NCI-H2196 treated with DMSO at 0.1 percent for 48 hours (cell line): Measurements from ENCODE around the gene MROH2A.

Source experiments
- DNase-seq: peaks from one replicate; lab custom pipeline; 2025; ENCODE audit not compliant: unreplicated experiment; lab: John Stamatoyannopoulos, UW

The MROH2A gene

DNA sequence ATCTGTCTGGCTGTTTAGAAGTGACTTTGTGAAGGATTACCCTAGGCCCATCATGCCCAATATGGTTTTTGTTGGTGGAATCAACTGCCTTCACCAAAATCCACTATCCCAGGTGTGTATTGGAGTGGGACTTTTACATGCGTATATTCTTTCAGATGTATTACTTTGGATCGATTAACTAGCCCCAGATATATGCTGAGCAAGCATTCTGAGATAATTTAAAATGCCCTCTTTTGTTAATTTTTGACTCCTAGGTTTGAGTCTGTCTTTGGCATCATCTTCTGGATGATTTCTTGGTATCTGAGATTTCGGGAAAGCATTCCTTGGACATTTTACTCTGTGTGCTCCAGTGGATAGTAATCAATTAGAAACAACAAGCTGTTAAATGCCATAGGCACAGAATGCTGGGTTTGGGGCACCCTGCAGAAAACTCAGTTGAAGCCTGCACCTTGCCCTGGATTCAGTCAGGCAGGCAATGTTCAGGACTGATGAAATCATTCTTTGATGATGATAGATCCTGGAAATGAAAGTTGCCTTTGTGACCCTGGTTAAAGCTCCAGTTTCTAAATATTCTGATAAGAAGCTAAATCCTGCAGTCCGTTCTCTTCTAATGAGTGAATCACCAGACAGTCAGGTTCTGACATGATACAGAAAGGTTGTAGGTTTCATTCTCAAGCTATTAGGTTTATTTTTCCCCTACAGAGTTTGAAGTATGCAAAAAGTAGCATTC, 16.9 kb upstream of the MROH2A start:
- DNase-seq, result no peak

DNA sequence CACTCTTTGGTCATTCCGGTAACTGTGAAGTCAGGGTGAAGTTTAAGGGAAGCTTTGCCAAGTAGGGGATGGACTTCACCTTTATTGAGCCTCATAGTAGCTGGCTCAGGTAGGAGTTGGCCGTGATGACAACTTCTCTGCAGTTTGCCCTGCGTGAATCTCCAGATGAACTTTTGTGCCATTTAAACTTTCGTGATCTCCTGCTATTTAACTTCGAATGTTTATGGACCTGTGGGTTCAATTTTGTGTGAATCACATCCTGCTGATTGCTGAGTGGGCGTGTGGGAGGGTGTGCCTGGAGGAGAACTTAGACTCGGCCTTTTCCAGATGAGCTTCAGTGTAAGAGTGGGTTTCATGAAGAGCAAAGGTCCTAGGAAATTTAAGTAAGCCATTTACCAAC, 13.9 kb upstream of the MROH2A start:
- no peak for DNase-seq

DNA sequence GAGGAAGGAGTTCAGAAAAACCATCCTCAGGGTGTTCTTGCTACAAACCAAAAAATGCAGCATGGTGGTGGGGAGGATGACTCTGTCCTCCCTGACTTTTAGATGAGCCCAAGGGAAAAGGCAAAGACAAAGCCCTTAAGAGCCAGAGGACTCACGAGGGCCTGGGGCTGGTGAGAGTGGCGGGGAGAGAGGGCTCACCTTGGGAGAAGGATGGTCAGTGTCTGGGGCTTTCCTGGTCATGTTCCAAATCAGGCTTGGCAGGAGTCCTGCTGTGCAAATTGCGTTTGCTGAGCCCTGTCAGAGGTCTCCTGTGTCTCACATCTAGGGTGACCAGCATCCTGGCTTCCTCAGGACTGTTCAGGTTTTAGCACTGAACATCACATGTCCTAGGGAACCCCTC, 13.4 kb upstream of the MROH2A start:
- no peak for DNase-seq

DNA sequence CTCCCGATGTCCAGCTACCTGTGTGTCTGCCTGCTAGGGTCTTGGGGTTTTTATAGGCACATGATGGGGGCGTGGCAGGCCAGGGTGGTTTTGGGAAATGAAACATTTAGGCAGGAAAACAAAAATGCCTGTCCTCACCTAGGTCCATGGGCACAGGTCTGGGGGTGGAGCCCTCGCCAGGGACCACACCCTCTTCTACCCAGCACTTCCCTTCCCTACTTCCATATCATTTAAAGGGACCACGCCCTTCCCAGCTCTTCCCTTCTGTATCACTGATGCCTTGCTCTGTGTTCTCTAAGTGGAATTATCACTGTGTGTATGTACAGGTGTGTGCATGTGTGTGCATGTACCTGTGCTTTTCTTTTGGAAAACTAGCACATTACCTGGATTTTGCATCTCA, 11.7 kb upstream of the MROH2A start:
- no peak for DNase-seq

DNA sequence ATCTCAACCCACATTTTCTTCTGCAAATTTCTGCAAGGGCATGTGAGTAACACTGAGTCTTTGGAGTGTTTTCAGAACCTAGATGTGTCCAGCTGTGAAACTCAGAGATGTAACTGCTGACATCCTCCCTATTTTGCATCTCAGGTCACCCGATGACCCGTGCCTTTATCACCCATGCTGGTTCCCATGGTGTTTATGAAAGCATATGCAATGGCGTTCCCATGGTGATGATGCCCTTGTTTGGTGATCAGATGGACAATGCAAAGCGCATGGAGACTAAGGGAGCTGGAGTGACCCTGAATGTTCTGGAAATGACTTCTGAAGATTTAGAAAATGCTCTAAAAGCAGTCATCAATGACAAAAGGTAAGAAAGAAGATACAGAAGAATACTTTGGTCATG, 10.1 kb upstream of the MROH2A start:
- DNase-seq, result no peak

GRCh38 chr2:233769260-233769659, 8.9 kb upstream of the MROH2A start:
- no peak for DNase-seq

DNA sequence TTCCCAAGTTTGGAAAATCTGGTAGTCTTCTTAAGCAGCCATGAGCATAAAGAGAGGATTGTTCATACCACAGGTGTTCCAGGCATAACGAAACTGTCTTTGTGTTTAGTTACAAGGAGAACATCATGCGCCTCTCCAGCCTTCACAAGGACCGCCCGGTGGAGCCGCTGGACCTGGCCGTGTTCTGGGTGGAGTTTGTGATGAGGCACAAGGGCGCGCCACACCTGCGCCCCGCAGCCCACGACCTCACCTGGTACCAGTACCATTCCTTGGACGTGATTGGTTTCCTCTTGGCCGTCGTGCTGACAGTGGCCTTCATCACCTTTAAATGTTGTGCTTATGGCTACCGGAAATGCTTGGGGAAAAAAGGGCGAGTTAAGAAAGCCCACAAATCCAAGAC, 6.0 kb upstream of the MROH2A start:
- no peak for DNase-seq

DNA sequence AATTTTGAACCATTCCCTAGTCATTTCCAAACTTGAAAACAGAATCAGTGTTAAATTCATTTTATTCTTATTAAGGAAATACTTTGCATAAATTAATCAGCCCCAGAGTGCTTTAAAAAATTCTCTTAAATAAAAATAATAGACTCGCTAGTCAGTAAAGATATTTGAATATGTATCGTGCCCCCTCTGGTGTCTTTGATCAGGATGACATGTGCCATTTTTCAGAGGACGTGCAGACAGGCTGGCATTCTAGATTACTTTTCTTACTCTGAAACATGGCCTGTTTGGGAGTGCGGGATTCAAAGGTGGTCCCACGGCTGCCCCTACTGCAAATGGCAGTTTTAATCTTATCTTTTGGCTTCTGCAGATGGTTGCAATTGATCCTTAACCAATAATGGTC, 5.5 kb upstream of the MROH2A start:
- DNase-seq, result no peak

DNA sequence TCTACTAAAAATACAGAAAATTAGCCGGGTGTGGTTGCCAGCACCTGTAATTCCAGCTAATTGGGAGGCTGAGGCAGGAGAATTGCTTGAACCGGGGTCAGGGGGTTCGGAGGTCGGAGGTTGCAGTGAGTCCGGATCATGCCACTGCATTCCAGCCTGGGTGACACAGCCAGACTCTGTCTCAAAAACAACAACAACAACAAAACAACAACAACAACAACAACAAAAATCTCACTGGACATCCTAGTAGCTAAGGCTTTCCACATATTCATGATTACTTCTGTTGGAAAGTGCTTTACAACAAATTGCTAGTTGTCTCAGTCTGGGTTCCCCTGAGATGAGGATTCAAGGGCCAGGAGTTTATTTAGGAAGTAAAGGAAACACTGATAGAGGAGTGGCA, 4.3 kb upstream of the MROH2A start:
- no peak for DNase-seq

DNA sequence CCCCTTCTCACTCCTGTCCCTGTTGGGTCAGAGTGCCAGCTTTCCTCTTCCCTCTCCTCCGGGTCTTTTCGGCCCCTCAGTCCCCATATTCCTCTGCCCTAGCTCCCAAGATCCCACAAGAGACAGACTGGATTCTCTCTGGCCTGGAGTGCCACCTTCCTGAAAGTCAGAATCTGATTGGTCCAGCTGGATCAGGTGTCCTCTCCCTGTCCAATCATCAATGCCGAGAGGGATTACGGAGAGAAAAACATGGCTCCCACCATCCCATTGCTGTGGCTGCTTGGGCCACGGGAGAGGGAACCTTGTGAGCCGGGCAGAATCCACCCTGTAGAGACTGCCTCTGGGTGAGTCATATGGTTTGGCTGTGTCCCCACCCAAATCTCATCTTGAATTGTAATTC, 2.7 kb upstream of the MROH2A start:
- no peak for DNase-seq

- DNase-seq, result no peak
Observed at GRCh38 chr2:233779722-233780121, 1.6 kb downstream of the MROH2A start.

GRCh38 chr2:233780771-233781170, 2.6 kb downstream of the MROH2A start:
- DNase-seq, result no peak

DNA sequence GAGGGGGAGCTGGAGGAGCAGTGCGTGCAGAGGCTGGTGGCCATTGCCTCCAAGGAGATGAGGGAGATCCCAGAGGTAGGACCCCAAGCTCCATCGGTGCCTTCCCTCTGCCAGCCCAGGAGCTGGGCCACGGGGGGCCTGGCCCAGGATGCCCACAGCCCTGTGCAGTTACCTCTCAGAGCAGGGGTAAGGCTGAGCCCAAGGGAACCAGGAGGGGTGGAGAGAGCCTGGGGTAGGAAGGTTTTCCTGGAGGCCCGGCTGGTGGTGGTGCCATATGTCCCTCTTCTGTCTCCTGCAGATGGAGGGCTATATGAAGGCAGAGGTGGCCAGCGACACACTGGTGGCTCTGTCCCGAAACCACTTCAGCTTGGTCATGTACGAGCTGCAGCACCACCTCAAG, 11.4 kb downstream of the MROH2A start:
- no peak for DNase-seq

DNA sequence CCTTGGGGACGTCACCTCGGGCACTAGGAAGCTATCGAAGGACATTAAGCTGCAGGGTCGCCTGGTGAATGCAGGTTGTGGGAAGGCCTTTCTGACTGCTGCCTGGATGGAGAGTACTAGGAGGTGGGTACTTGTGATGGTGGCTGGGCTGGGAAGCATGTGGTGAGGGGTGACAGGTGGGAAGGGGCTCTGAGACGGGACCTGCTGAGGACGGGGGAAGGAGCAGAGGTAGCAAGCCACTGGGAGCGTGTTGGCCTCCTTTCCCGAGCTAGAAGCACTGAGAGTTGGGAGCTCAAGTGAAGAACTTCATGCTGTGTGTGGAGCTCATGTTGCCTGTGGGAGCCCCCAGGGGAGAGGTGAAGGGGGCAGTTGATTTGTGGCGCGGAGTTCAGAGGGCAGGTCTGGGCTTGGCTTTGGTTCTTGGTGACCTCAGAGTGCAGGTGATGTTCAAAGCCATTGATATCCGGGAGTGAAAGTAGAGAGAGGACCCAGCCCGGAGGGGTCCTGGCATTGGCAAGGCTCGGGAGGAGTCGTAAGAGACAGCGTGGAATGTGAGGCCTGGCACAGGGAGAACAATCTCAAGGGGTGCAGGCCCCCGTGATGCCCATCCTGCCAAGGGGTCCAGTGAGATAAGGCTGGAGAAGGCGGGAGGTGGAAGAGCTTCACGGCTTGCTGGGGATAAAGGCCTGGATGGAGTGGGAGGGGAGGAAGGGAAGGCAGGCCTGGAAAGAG, 13.2 kb downstream of the MROH2A start:
- DNase-seq, result no peak

DNA sequence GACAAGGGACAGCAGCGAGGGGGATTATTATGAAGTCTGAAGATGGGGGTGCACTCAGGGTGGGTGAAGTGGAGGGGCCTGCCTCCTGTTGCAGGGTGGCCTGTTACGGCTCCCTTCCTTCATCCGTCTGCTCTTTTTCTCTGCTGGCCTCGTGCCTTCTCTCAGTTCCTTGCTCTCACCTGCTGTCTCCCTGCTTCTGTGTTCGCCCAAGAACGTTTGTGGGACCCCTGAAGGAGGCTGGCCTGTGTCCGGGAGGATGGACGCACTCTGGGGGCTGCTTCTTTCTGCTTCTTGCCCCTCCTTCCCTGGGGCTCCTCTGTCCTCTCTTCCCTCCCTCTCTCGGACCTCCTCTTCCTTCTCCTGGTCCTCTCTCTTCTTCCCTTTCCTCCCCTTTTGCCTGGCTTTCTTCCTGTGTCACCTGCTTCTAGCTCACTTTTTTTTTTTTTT, 13.8 kb downstream of the MROH2A start:
- no peak for DNase-seq

GRCh38 chr2:233792720-233793119, 14.6 kb downstream of the MROH2A start:
- DNase-seq, result no peak

GRCh38 chr2:233793465-233794127, 15.5 kb downstream of the MROH2A start:
- no peak for DNase-seq

GRCh38 chr2:233794128-233794658, 16.1 kb downstream of the MROH2A start:
- no peak for DNase-seq

DNA sequence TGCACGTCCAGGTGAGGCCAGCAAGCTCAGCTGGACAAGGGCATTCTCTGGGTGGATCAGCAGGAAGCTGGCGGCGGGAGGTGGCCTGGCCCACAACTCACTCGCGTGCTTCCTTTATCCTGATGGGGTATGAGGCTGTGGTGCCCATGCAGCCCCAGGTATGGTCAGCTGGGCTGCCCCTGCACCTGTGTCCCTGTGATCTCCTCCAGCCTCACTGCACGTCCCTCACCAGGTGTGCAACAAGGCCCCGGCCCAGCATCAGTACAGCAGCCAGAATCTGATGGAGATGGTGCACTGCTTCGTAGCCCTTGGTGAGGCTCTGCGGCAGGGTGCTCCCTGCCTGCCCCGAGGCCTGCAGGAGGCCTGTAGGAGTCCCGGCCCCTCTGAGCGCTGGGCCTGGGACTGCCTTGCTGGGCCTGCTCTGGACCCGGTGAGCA, 17.6 kb downstream of the MROH2A start:
- no peak for DNase-seq

DNA sequence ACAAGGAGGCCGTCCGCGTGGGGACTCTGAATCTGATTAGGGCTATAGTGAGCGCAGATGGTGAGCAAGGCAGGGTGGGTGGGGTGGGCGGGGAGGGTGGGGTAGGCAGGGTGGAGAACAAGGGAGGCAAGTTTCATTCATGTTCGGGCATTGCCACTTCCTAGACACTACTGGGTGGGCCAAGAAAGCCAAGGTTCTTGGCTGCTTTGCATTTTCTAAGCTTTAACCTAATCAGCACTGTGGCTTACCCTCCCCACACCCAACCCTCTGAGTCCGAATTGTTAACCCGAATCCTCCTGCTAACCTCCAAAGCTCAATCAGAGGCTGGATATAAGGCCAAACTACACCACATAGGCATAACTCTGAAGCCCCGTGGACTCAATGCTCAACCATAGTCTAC, 18.1 kb downstream of the MROH2A start:
- no peak for DNase-seq

GRCh38 chr2:233798335-233799086, 20.4 kb downstream of the MROH2A start:
- no peak for DNase-seq
